Measurements from ENCODE around the gene STMN3.
"Not testable (repeated sequence)": the region's sequence is repeated elsewhere in the genome, so short reads cannot be mapped to it uniquely, and the experiment has no call there.

Gene STMN3

GRCh38 chr20:63673951-63674350 lies 20.7 kb upstream of the STMN3 start:
- no peaks in the 10 kb centered on the region for H3K79me2 ChIP-seq (ENCODE audit: control insufficient read depth, insufficient read depth, low read length, unreplicated experiment)
- peaks cover 13% of the 10 kb centered on the region; the same call in 1 of the 2 replicates for H3K36me3 ChIP-seq (ENCODE audit: insufficient read depth, low read length)
- no peaks in the 10 kb centered on the region for H3K27me3 ChIP-seq (ENCODE audit: insufficient read depth, low read length)
- no peaks in the 10 kb centered on the region for H3K4me1 ChIP-seq (ENCODE audit: control insufficient read depth, insufficient read depth, low read length, unreplicated experiment)
- H3K27ac ChIP-seq (ENCODE audit: low read depth, low read length), result no peak overlapping the region
- H2AFZ ChIP-seq (ENCODE audit: low read length, unreplicated experiment), result no peak overlapping the region
- no peak overlapping the region for H3K4me3 ChIP-seq (ENCODE audit: low read depth, low read length)

DNA sequence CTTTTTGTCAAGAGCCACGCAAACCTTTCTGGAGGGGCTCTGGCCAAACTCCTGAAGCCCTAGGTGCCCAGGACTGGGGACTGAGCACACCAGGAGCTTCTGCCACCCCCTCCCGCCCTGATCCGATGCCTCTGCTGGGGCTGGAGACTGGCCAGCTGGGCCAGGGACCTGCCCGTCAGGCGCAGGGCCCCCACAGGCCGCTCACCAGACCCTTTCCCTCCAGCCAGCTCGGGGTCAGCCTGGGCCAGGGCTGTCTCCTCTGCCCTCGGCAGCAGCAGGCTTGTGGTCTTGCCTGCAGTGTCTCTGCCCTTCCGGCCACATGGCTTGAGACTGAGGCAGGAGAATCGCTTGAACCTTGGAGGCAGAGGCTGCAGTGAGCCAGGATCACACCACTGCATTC lies 19.4 kb upstream of the STMN3 start:
- Histone ChIP-seq H2AFZ (ENCODE audit: low read length, unreplicated experiment) (no peak overlapping the region), H3K79me2 (ENCODE audit: control insufficient read depth, insufficient read depth, low read length, unreplicated experiment) (no peaks in the 10 kb centered on the region), H3K27me3 (ENCODE audit: insufficient read depth, low read length) (no peaks in the 10 kb centered on the region), H3K27ac (ENCODE audit: low read depth, low read length) (no peak overlapping the region), H3K36me3 (ENCODE audit: insufficient read depth, low read length) (peaks cover 13% of the 10 kb centered on the region; the same call in 1 of the 2 replicates), H3K4me1 (ENCODE audit: control insufficient read depth, insufficient read depth, low read length, unreplicated experiment) (no peaks in the 10 kb centered on the region), H3K4me3 (ENCODE audit: low read depth, low read length) (no peak overlapping the region)

DNA sequence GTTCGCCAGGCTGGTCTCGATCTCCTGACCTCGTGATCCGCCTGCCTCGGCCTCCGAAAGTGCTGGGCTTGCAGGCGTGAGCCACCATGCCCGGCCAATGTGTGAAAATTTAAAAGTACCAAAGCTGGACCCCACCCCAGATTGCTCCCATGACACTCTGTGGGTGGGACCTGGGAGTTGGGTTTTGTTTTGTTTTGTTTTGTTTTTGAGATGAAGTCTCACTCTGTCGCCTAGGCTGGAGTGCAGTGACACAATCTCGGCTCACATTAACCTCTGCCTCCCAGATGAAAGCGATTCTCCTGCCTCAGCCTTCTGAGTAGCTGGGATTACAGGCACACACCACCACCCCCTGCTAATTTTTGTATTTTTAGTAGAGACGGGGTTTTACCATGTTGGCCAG lies 18.5 kb upstream of the STMN3 start:
- H3K79me2 ChIP-seq (ENCODE audit: control insufficient read depth, insufficient read depth, low read length, unreplicated experiment); H3K27me3 ChIP-seq (ENCODE audit: insufficient read depth, low read length); H2AFZ ChIP-seq (ENCODE audit: low read length, unreplicated experiment); H3K27ac ChIP-seq (ENCODE audit: low read depth, low read length); H3K4me3 ChIP-seq (ENCODE audit: low read depth, low read length); H3K4me1 ChIP-seq (ENCODE audit: control insufficient read depth, insufficient read depth, low read length, unreplicated experiment): not testable (repeated sequence)
- peaks cover 16% of the 10 kb centered on the region; the same call in 1 of the 2 replicates for H3K36me3 ChIP-seq (ENCODE audit: insufficient read depth, low read length)

- H3K27me3 ChIP-seq (ENCODE audit: insufficient read depth, low read length), result no peaks in the 10 kb centered on the region
- H3K36me3 ChIP-seq (ENCODE audit: insufficient read depth, low read length), result 0 out of 2 replicates have a peak, but pooled peaks cover 8% of the 10 kb centered on the region
- no peak overlapping the region for H3K4me3 ChIP-seq (ENCODE audit: low read depth, low read length)
- H3K4me1 ChIP-seq (ENCODE audit: control insufficient read depth, insufficient read depth, low read length, unreplicated experiment), result no peaks in the 10 kb centered on the region
- H2AFZ ChIP-seq (ENCODE audit: low read length, unreplicated experiment), result no peak overlapping the region
- no peak overlapping the region for H3K27ac ChIP-seq (ENCODE audit: low read depth, low read length)
- no peaks in the 10 kb centered on the region for H3K79me2 ChIP-seq (ENCODE audit: control insufficient read depth, insufficient read depth, low read length, unreplicated experiment)
Measured at GRCh38 chr20:63668351-63668750, 15.1 kb upstream of the STMN3 start.

GRCh38 chr20:63667858-63668257 lies 14.6 kb upstream of the STMN3 start:
- no peaks in the 10 kb centered on the region for H3K4me1 ChIP-seq (ENCODE audit: control insufficient read depth, insufficient read depth, low read length, unreplicated experiment)
- no peak overlapping the region for H3K4me3 ChIP-seq (ENCODE audit: low read depth, low read length)
- H3K27me3 ChIP-seq (ENCODE audit: insufficient read depth, low read length), result no peaks in the 10 kb centered on the region
- H3K36me3 ChIP-seq (ENCODE audit: insufficient read depth, low read length), result 0 out of 2 replicates have a peak, but pooled peaks cover 8% of the 10 kb centered on the region
- no peak overlapping the region for H3K27ac ChIP-seq (ENCODE audit: low read depth, low read length)
- no peak overlapping the region for H2AFZ ChIP-seq (ENCODE audit: low read length, unreplicated experiment)
- H3K79me2 ChIP-seq (ENCODE audit: control insufficient read depth, insufficient read depth, low read length, unreplicated experiment), result no peaks in the 10 kb centered on the region

DNA sequence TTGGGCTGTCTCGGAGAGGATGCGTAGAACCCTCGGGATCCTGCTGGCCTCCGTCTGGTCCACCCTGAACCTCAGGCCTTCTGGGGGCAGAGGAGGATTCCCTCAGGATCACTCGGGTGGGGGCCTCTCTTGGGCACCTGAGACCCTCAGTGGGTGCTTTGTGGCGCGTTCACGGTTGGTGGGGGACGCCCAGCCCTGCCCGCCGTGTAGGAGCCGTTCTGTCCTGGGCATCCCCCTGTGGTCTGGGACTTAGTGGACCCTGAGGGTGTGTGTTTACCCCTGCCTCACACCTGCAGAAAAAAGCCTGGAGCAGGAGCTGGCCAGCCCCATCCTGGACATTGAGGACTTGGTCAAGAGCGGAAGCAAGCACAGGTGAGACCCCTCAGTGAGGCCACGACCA lies 12.5 kb upstream of the STMN3 start:
- peaks cover 8% of the 10 kb centered on the region for H3K79me2 ChIP-seq (ENCODE audit: control insufficient read depth, insufficient read depth, low read length, unreplicated experiment)

GRCh38 chr20:63664861-63665594 lies 11.8 kb upstream of the STMN3 start:
- no peaks in the 10 kb centered on the region for H3K4me1 ChIP-seq (ENCODE audit: control insufficient read depth, insufficient read depth, low read length, unreplicated experiment)
- no peak overlapping the region for H3K27ac ChIP-seq (ENCODE audit: low read depth, low read length)
- H3K79me2 ChIP-seq (ENCODE audit: control insufficient read depth, insufficient read depth, low read length, unreplicated experiment), result peaks cover 13% of the 10 kb centered on the region
- H3K36me3 ChIP-seq (ENCODE audit: insufficient read depth, low read length), result 0 out of 2 replicates have a peak, but pooled peaks cover 3% of the 10 kb centered on the region
- H3K4me3 ChIP-seq (ENCODE audit: low read depth, low read length), result no peak overlapping the region
- no peak overlapping the region for H2AFZ ChIP-seq (ENCODE audit: low read length, unreplicated experiment)
- H3K27me3 ChIP-seq (ENCODE audit: insufficient read depth, low read length), result no peaks in the 10 kb centered on the region

More for the DNA sequence above, 12.5 kb upstream of the STMN3 start:
- H3K27me3 ChIP-seq (ENCODE audit: insufficient read depth, low read length), result no peaks in the 10 kb centered on the region
- no peak overlapping the region for H2AFZ ChIP-seq (ENCODE audit: low read length, unreplicated experiment)
- H3K4me1 ChIP-seq (ENCODE audit: control insufficient read depth, insufficient read depth, low read length, unreplicated experiment), result no peaks in the 10 kb centered on the region
- no peak overlapping the region for H3K27ac ChIP-seq (ENCODE audit: low read depth, low read length)
- no peak overlapping the region for H3K4me3 ChIP-seq (ENCODE audit: low read depth, low read length)
- H3K36me3 ChIP-seq (ENCODE audit: insufficient read depth, low read length), result 0 out of 2 replicates have a peak, but pooled peaks cover 3% of the 10 kb centered on the region

DNA sequence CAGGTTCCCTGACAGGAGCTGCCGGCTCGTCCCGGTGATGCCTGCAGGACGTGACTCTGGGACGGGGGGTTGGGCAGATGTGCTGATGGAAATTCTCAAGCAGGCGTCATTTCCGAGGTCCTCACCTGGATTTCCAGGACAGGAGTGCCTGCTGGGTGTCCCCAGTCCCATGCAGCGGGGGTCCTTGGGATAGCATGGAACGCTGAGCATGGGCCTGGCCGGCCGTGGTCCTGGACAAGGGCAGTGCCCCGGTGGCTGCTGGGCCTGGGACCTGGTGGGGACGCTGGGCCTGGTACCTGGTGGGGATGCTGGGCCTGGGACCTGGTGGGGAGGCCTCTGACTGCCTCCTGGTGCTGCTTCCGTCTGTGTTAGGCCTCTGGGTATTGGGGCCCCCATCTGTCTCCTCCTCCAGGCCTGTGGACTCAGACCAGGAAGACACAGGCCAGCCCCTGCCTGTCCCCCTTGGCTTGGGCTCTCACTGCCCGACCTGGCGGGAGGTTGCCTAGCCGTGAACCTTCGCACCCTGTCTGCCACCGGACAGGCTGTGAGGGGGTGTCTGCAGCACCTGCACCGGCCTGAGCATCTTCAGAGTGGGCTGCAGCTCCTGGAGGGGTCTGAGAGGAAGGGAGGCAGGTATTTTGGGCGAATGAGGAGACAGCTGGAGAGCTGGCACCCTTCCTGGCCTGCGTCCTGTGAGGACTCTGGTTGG lies 11.1 kb upstream of the STMN3 start:
- Histone ChIP-seq H3K79me2 (ENCODE audit: control insufficient read depth, insufficient read depth, low read length, unreplicated experiment) (peaks cover 18% of the 10 kb centered on the region), H3K4me1 (ENCODE audit: control insufficient read depth, insufficient read depth, low read length, unreplicated experiment) (peaks cover 4% of the 10 kb centered on the region), H3K27me3 (ENCODE audit: insufficient read depth, low read length) (no peaks in the 10 kb centered on the region), H3K4me3 (ENCODE audit: low read depth, low read length) (no peak overlapping the region), H2AFZ (ENCODE audit: low read length, unreplicated experiment) (no peak overlapping the region), H3K27ac (ENCODE audit: low read depth, low read length) (no peak overlapping the region), H3K36me3 (ENCODE audit: insufficient read depth, low read length) (0 out of 2 replicates have a peak, but pooled peaks cover 3% of the 10 kb centered on the region)

DNA sequence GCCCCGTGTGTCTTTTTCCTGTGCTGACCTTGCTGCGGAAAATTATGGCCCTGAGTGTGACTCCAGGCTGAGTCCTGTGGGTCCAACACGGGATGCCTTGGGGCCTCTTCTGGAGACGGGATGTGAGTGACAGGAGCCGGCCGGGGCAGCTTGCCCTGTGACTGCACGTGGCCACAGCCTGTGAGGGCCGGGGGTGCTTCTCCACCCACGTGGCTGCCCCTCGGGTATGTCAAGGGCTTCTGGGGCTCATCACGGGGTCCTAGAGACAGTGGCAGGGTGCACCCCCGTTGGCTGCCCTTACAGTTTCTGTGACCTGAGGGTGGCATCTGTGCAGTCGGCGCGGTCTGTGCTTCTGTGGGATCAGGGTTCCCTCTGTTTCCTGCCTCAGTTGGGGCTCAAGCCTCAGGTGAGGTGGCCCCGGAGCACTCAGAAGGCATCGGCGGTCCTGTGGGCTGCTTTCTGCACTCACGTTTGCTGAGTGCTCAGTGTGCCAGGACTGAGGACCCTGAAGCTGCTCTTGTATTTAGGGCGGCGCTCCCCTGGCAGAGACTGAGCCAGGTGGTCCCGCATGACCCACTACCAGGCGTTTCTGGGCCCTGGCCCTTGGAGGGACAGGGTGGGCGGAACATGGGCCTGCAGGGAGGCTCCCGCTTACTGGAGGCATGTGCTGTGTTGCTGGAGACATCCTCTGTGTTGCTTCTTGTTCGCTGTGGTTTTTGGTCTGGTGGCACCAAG lies 10.3 kb upstream of the STMN3 start:
- H3K27ac ChIP-seq (ENCODE audit: low read depth, low read length), result no peak overlapping the region
- H2AFZ ChIP-seq (ENCODE audit: low read length, unreplicated experiment), result no peak overlapping the region
- no peak overlapping the region for H3K4me3 ChIP-seq (ENCODE audit: low read depth, low read length)
- no peaks in the 10 kb centered on the region for H3K27me3 ChIP-seq (ENCODE audit: insufficient read depth, low read length)
- peaks cover 20% of the 10 kb centered on the region for H3K79me2 ChIP-seq (ENCODE audit: control insufficient read depth, insufficient read depth, low read length, unreplicated experiment)
- H3K36me3 ChIP-seq (ENCODE audit: insufficient read depth, low read length), result 0 out of 2 replicates have a peak, but pooled peaks cover 3% of the 10 kb centered on the region
- peaks cover 6% of the 10 kb centered on the region for H3K4me1 ChIP-seq (ENCODE audit: control insufficient read depth, insufficient read depth, low read length, unreplicated experiment)

DNA sequence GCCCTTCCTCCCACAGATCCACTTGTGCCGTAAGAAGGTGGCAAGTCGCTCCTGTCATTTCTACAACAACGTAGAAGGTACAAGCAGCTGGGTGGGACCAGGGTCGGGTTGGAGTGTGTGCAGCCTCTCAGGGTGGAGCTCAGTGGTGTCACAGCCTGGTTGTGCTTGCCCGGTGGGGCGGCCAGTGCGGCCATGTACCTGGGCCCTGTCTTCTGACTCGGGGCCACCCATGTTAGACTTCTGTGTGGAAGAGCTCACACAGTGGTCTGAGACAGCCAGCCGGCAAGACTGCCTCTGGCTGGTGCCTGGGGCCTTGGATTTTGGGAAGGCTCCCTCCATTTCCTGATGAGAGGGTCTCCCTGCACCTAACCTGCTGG lies 9.6 kb upstream of the STMN3 start:
- no peaks in the 10 kb centered on the region for H3K27me3 ChIP-seq (ENCODE audit: insufficient read depth, low read length)
- H3K27ac ChIP-seq (ENCODE audit: low read depth, low read length), result no peak overlapping the region
- H2AFZ ChIP-seq (ENCODE audit: low read length, unreplicated experiment), result no peak overlapping the region
- peaks cover 6% of the 10 kb centered on the region for H3K4me1 ChIP-seq (ENCODE audit: control insufficient read depth, insufficient read depth, low read length, unreplicated experiment)
- H3K79me2 ChIP-seq (ENCODE audit: control insufficient read depth, insufficient read depth, low read length, unreplicated experiment), result peaks cover 20% of the 10 kb centered on the region
- 0 out of 2 replicates have a peak, but pooled peaks cover 3% of the 10 kb centered on the region for H3K36me3 ChIP-seq (ENCODE audit: insufficient read depth, low read length)
- H3K4me3 ChIP-seq (ENCODE audit: low read depth, low read length), result no peak overlapping the region

All from ACC112 (cell line).